HG02943 (cell line): Measurements from ENCODE around the gene ARTN.

Experiments used
- ATAC-seq: cut with Tn5 transposase; IDR thresholded peaks from one replicate; pipeline ENCODE4 v1.9.1; 2021; ENCODE audit warnings: mild to moderate bottlenecking, low read depth, moderate library complexity; ENCODE audit not compliant: unreplicated experiment

ARTN gene

DNA sequence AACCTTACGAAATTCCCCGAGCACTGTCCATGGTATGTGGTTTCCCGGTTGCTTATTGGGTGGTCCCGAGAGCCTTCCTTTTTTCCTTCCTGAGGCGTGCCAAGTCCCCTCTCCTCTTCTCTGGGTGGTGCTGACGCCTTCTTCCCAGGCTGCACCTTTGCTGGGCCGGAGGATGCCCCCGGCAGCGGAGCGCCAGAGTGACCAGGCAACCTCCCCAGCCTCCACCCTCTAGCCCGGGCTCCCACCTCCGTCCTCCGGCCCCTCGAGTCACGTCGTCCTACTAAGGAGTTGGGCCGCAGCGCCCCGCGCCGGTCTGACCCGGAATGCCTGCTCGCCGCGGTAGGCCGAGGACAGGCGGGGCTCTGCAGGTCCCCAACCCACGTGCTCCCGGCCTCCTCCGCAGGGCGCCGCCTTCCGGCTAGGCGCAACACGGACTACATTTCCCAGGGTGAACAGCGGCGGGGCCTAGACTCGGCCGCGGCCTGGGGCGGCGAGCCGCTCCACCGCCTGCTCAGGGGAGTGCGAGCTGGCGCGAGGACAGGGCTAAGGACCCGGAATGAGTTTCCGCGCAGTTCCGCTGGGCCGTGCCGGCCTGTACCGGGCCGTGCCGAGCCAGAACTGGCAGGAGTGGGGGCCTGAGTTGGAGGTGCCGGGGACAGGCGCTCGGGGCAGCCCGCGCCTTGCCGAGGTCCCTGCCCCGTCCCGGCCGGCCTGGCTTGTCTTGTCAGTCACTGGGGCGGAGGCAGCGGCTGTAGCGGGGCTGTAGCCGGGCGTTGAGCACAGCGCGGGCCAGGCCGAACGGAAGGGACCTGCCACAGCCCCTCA lies 12.8 kb downstream of the ARTN start, which contains the start of gene IPO13:
TSS of gene IPO13 (plus strand) at position 715 of the 825 bp plus-strand sequence. CDS start 651 bp downstream, outside the sequence.
- ATAC-seq = peak; percentile 87

DNA sequence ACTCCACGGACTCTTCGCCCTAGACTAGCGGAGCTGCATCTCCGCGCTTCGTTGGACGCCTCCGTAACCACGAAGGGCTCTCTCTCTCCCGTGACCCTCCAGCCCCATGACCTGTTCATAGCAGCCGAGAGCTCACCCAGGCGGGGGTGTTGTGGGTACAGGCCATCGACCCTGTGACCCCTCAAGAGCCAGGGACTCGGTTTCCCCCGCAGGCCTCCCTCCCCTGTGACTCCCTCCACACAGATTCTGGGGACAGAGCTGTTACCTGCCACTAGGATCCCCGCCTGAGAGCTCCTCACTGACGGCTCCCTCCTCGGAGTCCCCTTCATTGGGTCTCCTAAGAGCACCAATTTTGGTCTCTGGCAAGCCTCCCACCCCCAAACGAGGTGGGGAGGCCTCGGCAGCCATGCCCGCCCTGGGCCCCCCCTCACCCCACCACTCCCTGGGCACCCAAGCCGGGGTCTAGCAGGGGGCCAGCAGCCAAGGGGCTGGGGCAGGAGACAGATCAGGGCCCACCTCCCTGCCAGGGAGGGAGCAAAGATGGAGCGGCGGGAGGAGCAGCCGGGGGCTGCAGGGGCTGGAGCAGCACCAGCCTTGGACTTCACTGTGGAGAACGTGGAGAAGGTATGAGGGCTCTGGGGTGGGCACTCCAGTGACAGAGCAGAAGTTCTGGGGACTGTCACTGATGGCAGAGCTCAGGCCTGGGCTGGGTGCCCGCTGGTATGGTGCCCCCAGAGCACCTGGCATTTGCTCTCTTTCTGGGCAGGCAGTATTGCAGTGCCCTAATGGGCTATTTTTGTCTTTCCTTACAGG lies 13.7 kb downstream of the ARTN start:
- ATAC-seq = peak; percentile 3

DNA sequence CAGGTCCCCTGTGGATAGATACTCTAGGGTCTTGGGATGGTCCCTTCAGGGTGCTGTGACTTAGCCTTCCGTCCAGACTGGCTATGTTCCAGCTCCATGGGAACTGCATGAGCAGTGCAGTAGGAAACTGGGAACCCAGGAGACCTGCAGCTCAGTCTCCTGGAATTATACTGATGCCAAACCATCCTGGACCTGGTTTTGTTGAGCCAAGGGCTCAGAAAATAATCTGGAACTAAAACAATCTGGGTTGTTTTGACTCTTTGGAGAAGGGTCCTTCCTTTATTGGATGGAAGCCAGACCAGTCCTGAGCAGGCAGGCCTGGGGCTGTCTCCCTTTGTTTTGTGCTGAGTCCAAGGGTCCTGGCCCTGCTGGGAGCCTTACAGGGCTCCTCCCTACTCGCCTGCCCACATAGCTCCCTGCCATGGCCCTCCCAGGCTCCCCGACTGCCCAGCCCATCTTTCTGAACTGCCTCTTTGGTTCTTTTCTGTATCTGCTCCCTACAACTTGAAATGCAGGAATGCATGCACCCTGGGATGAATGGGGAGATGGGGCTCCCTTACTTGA lies 14.4 kb downstream of the ARTN start:
- ATAC-seq = no peak

DNA sequence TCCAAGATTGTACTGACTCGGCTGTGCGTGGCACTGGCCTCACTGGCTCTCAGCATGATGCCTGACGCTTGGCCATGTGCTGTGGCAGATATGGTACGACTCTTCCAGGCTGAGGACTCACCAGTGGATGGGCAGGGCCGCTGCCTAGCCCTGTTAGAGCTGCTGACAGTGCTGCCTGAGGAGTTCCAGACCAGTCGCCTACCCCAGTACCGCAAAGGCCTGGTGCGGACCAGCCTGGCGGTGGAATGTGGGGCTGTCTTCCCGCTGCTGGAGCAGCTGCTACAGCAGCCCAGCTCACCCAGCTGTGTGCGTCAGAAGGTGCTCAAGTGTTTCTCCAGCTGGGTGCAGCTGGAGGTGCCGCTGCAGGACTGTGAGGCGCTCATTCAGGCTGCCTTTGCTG lies 16.1 kb downstream of the ARTN start:
- ATAC-seq = no peak

DNA sequence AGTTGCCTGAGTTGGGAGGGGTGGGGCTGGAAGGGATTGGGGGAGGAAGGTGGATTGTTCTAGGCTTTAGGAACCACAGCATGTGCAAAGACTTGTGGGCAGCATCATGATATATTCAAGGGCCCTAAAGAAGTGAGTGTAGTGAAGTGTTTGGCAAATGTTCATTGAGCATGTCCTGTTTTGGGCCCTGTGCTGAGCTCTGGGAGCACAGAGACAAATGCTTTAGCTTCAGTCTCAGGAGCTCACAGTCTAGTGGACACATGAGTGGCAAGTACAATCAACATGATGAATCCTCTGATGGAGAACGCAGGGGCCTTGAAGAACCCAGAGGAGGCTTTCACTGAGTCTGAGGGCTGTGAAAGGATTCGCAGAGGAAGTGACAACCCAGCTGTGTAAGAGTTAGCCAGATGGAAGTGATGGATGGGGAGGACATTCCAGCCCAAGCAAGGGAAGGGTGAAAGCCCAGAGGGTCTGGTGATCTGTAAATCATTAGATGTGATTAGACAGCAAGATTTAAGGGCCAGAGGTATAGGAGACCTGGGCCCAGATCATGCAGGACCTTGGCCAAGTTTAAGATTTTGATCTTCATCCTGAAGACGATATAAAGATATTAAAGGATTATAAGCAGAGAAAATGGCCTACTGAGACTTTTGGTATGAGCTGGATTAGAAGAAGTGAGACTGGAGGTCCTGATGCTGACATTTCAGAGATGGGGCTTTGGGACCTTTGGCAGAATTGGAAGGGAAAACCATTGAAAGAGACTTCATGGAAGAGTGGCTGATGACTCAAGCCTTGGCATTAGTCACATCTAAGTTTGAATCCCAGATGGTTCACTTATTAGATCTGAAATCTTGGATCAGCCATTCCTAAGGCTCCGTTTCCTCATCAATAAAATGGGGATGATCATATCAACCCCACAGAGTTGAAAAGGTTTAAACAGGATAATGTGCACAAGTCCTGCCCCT lies 17.7 kb downstream of the ARTN start:
- ATAC-seq = no peak

DNA sequence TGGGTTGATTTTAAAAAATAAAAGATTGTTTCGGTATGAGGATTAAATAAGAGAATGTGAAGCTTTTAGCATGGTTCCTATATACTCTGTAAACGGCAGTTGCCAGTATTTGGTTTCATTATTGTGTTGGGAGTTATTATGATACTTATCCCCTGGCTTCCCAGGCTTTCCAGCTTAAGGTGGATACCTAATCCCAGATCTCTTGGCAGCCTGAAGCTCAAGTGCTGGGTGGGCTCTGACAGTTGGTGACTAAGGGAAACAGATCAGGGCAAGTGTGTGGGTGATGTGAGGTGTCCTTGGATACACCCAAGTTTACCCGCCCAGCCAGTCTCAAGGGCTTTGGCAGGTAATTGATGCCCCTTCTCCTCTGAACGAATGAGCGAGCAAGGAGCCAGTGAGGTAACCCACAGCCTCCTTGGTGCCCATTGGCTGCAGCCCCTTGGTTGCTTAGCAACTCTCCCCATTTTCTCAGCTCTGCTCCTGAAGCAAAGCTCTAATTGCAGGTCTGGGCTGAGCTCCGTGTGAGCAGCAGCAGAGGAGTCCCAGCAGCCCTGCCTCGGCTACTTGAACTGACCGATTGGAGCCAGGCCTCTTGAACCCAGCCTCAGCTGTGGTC lies 19.2 kb downstream of the ARTN start:
- no peak for ATAC-seq

DNA sequence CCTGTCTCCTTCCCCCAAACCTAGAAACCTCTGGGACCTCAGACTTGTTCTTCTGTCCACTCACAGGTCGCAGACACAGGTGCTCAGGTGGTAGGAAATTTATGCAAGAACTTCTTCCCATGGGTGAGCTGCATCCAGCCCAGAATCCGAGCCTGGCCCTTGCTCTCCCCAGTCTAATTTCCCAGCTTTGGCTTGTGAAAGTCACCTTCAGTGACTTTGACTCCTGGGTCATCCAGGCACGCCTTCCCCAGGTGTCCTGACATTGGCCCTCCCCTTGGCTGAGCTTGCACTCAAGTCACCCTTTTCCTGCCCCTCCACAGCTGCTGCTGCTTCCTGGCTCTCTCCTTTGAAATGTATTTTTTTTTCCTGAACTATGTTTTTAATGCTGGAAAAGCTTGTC lies 19.8 kb downstream of the ARTN start:
- no peak for ATAC-seq

DNA sequence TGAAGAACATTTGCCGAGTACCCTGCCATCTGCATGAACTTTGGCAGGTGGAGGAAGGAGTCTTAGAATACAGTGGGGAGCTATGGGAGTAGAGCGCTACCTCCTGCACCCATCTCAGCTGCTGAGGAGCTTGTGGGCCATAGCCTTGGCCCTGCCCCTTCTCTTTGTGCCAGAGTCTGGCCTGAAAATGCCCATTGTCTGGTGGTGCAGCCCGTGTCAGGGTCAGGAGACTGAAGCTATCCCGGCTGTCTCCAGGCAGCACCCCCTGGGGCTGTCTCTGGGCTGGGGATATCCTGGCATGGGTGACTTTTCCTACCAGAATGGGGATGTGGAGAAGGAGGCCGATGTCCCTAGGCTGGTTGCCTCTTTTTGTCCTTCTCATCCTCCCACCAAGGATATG lies 20.4 kb downstream of the ARTN start:
- no peak for ATAC-seq

DNA sequence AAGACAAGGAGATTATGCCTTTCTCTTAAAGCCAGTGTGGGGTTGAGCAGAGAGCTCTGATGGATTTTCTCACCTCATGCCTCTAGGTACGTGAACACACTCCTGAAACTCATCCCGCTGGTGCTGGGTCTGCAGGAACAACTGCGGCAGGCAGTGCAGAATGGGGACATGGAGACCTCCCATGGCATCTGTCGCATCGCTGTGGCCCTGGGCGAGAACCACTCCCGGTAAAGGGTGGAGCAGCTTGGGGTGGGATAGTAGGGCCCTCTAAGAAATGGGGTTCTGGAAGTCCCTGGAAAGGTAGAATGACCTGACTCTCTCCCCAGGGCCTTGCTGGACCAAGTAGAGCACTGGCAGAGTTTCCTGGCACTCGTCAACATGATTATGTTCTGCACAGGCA lies 22.6 kb downstream of the ARTN start:
- no peak for ATAC-seq

DNA sequence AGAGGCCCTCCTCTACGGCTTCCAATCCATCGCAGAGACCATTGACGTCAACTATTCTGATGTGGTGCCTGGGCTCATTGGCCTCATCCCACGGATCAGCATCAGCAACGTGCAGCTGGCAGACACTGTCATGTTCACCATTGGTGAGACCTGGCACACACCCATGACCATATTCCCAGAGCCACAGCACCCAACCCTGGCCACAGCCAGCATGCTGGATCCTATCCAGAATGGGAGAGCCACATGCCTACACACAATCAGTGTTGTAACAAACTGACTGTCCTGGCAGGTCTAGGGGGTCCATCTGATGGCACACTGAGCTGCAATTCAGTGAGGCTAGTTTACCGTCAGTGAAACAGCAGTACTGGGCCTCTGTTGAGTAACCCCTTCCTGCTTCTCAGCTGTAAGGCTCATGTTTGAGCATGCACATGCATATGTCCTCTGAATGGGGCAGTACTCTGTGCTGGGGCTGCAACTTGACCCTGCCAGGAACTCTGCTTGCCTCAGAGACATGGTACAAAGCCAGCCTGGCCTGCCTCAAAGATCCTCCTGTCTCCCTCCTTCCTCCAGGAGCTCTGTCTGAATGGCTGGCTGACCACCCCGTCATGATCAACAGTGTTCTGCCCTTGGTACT lies 23.9 kb downstream of the ARTN start:
- no peak for ATAC-seq

DNA sequence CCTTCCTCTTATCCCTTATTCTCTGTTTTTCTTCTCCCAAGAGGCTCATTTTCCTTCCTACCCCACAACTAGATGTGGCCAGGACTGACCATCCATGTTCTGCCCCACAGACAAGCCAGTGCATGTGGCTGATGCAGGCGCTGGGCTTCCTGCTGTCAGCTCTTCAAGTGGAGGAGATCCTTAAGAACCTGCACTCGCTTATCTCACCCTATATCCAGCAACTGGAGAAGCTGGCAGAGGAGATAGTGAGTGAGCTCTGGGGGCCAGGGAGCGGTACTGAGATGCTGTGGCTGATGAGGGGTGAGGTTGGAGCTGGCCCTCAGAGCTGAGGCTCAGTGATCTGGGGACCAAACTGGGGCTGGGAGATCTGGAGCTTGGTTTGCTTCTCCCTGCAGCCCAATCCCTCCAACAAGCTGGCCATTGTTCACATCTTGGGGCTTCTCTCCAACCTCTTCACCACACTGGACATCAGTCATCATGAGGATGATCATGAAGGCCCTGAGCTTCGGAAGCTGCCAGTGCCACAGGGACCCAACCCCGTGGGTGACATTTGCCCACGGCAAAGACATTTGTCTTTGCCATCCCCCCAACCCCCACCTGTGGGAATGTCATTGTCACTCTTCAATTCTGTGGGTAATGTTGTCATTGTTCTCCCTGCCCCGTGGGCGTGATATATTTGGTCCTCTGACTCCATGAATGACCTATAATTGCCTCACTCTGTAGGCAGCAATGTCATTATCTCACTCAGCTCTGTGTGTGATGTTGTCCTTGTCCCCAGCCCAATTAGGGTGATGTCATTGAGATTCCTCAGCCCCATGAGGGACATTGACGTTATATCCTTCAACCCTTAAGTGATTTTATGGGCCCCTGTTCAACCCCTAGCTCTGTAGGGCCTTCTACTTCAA lies 25.0 kb downstream of the ARTN start:
- ATAC-seq = no peak

DNA sequence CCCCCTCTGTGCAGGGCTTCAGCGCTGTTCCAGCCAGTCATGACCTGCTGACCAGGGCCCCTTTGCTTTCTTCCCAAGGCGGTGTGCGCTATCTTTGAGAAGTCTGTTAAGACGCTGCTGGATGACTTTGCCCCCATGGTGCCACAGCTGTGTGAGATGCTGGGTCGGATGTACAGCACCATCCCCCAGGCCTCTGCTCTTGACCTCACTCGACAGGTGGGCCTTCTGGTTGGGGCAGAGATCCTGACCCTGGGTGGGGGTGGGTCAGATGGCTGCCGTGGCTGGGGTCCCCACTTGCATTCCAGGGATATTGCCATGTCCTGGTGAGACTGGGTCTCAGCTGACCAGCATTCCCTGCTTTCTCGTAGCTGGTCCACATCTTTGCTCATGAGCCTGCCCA lies 27.2 kb downstream of the ARTN start:
- no peak for ATAC-seq

DNA sequence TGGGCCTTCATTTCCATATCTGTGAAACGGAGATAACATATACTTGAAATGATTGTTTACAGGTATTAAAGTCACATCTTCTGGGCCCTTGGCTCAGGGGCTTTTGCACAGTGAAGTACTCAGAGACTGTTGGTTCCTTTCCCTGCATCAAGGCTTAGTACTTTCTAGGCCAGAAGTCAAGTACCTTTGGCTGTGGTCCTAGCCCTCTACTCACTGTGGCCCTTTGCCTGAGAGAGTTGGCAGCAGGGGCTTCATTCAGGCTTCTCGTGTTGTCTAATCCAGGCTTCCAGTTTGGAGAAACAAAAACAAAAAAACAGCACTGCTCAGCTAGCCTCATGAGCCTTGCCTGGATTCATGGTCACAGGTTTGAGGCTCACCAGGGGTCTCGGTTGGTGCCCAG lies 28.1 kb downstream of the ARTN start:
- ATAC-seq = no peak

DNA sequence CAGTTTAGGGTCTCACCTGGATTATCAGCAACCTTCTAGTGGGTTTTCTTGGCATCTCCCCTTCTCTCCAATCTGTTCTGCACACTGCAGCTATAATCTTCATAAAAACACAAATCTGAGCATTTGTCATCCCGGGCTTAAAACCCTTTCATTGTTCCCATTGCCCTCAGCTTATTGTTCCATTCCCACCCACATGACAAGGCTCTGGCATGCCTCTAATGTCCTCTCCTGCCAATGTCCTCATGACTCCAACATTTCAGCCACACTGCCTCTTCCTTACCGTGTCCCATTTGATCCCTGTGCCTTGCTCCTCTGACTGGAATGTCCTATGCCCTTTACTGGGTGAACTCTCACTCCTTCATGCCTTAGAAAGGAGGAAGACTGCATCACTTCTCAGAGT lies 28.7 kb downstream of the ARTN start:
- no peak for ATAC-seq

DNA sequence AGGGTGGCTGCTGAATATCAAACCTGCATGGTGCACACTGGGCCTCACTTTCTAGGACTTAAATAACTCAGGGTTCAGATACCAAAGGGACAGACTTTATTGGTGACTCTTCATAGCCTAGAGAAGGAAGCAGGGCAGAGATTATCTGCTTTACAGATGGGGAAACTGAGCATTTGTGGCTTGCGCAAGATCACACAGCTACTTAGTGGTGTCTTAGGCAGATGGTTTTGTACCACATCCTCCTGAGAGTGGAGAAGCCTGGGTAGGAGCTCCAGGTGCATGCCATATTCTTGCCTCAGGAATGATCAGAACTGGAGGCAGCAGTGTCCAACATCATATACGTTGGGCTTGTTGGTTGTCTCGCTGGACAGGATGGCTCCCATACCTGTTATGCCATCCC lies 29.4 kb downstream of the ARTN start:
- no peak for ATAC-seq

DNA sequence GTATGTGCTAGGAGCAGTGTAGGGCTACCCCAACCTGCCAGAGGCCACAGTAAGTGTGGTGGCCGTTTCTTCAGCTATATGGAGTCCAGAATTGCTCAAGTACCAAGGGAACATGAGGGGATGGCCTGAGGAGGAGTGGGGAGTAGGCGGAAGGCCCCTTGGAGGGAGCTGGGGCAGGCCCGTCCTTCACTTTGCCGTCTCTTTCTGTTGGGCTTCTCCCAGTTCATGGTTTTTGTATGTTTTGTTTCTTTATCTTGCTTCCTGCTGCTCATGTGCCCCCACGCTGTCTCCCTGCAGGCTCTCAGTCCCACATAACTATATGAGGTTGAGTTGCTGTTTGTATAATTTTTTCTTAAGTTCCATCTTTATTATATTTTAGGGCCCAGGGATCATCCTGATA lies 30.3 kb downstream of the ARTN start:
- ATAC-seq = no peak

DNA sequence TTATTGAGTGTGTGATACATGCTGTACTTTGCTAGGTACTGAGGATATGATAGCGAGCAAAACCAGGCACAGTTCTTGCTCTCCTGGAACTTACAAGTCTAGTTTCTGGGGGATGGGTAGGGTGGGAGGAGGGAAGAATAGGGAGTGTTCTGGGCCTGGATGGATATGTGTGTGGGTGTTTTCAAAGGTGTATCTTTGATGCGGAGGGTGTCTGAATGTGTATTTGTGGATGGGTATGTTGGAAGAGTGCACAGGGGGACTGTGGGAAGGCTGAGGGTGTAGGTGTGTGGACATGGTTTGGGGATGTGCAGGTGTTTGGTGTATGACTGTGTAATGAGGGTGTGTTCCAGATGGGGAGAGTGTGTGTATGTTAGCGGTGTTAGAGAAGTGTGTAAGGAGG lies 31.7 kb downstream of the ARTN start:
- ATAC-seq = no peak

DNA sequence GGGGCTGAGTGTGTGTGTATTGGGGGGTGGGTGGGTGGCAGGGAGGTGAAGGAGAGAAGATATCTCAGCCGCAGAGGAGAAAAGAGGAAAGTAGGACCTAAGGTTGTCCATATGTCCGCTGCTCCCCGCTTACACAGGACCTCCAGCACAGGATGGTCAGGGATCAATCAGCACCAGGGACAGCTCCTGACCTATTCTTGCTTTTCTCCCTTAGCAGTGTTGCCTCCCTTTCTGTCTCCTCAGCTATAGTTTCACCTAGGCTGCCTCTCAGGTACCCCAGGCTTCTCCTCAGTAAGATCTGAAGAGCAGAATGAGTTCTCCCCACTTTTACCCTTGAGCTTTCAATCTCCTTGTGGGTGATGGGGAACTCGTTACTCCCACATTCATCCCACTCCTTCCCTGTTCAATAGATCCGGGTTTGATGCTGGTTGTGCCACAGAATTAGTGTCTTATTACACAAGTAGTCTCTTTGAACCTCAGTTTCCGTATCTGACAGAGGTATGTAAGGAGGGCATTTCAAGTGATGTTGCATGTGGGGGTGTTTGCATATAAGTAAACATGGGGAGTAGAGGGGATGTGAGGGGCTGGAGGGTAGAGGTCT lies 34.8 kb downstream of the ARTN start:
- ATAC-seq = no peak
